SKM-1 treated with dmso at 0.1 percent for 144 hours (cell line): Measurements from ENCODE around the gene SORCS1.
A peak's percentile ranks its signal among the peaks of the same experiment; 100 is the strongest.
"Not testable (repeated sequence)": the region's sequence is repeated elsewhere in the genome, so short reads cannot be mapped to it uniquely, and the experiment has no call there.

Source experiments
- DNase-seq: peaks from one replicate; lab custom pipeline; 2025; ENCODE audit not compliant: unreplicated experiment; lab: John Stamatoyannopoulos, UW

SORCS1 gene

GRCh38 chr10:107054469-107055156 lies 109.9 kb downstream of the SORCS1 start:
- DNase-seq = no peak

GRCh38 chr10:107051769-107052168 lies 112.7 kb downstream of the SORCS1 start:
- DNase-seq = no peak

- no peak for DNase-seq
Measured at GRCh38 chr10:107043461-107043860, 121.0 kb downstream of the SORCS1 start.

- DNase-seq = no peak
Measured at GRCh38 chr10:107037192-107038122, 127.0 kb downstream of the SORCS1 start.

GRCh38 chr10:107033799-107034422 lies 130.6 kb downstream of the SORCS1 start:
- DNase-seq = no peak

- no peak for DNase-seq
Measured at GRCh38 chr10:107032700-107033401, 131.7 kb downstream of the SORCS1 start.

GRCh38 chr10:107031931-107032699 lies 132.4 kb downstream of the SORCS1 start:
- no peak for DNase-seq

- peak; percentile 83 for DNase-seq
Measured at GRCh38 chr10:107028236-107028635, 136.3 kb downstream of the SORCS1 start.

- no peak for DNase-seq
Measured at GRCh38 chr10:107025676-107026075, 138.8 kb downstream of the SORCS1 start.

GRCh38 chr10:107024033-107024432 lies 140.5 kb downstream of the SORCS1 start:
- DNase-seq = not testable (repeated sequence)

GRCh38 chr10:107022600-107023354 lies 141.7 kb downstream of the SORCS1 start:
- no peak for DNase-seq

- DNase-seq = no peak
Measured at GRCh38 chr10:107019154-107019553, 145.4 kb downstream of the SORCS1 start.

GRCh38 chr10:107013258-107014006 lies 151.1 kb downstream of the SORCS1 start:
- no peak for DNase-seq

- no peak for DNase-seq
Measured at GRCh38 chr10:107011992-107012391, 152.5 kb downstream of the SORCS1 start.

GRCh38 chr10:107011105-107011504 lies 153.4 kb downstream of the SORCS1 start:
- DNase-seq = no peak

GRCh38 chr10:107010531-107010930 lies 154.0 kb downstream of the SORCS1 start:
- no peak for DNase-seq

GRCh38 chr10:107004362-107004761 lies 160.1 kb downstream of the SORCS1 start:
- DNase-seq = no peak

GRCh38 chr10:107002068-107002467 lies 162.4 kb downstream of the SORCS1 start:
- no peak for DNase-seq
